Stimulated activated CD8-positive, alpha-beta memory T cell treated with anti-CD3 and anti-CD28 coated beads, Interleukin-15, amount 100 ng/mL, for 1 hour (primary cell): Measurements from ENCODE around the gene TOB2.

Experiments used
- DNase-seq: peaks from one replicate; pipeline ENCODE4 v3.0.0-alpha.2; 2020; ENCODE audit warnings: low read depth

TOB2 gene

DNA sequence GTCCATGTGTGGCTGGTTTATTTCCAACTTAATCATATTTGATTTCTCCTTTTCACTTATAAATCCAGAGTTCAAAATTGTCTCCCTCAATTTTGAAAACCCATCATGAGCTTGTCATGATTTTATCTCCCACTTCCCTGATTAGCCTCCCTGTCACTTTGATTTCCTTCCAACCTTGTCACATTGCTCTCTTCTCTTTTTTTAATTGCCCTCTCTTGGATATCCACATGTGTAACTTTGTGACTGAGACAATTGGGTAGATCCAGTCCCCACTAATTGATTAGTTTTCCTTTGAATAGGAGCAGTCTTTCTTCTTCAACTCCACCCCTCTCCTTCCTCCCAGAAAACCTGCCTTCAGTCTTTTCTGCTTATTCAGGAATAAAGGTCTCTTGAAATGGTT lies 62.5 kb downstream of the TOB2 start:
- DNase-seq = no peak
